GM10266 (cell line): ENCODE data around the gene CDC45.

Experiments used
- DNase-seq: peaks from one replicate; pipeline ENCODE4 v3.0.0; 2012; ENCODE audit errors: extremely low spot score
- CTCF ChIP-seq: IDR thresholded peaks from 2 replicates; pipeline ENCODE4 v1.5.1; 2012; ENCODE audit warnings: mild to moderate bottlenecking, low read depth; ENCODE audit not compliant: control insufficient read depth, insufficient read depth; ENCODE audit errors: missing control alignments

Gene CDC45

GRCh38 chr22:19523240-19524169 lies 43.8 kb downstream of the CDC45 start:
- no peak for DNase-seq
- no peak for TF ChIP-seq CTCF

GRCh38 chr22:19524170-19525115 lies 44.7 kb downstream of the CDC45 start, which contains the start of gene CLDN5:
TSS of gene CLDN5 (minus strand) at chr22:19524410. CDS start at chr22:19524255, 155 bp downstream.
- TF ChIP-seq CTCF, result no peak
- peak; percentile 43 for DNase-seq

GRCh38 chr22:19525116-19525660 lies 45.5 kb downstream of the CDC45 start:
- TF ChIP-seq CTCF, result no peak
- no peak for DNase-seq

- no peak for DNase-seq
Measured at GRCh38 chr22:19525666-19526065, 45.9 kb downstream of the CDC45 start.

GRCh38 chr22:19526076-19526701 lies 46.5 kb downstream of the CDC45 start:
- no peak for TF ChIP-seq CTCF
- DNase-seq, result no peak

More at GRCh38 chr22:19525666-19526065, 45.9 kb downstream of the CDC45 start:
- no peak for TF ChIP-seq CTCF

- TF ChIP-seq CTCF, result no peak
- DNase-seq, result no peak
Measured at GRCh38 chr22:19526702-19527111, 47.0 kb downstream of the CDC45 start.
